Kasumi-1 (cell line): ENCODE results near the gene ZNF823.
"Not testable (repeated sequence)": the region's sequence is repeated elsewhere in the genome, so short reads cannot be mapped to it uniquely, and the experiment has no call there.

ENCODE experiments used
- DNase-seq, 2 experiments: peaks; one replicate each; lab custom pipeline; 2025; lab: John Stamatoyannopoulos, UW

The ZNF823 gene

GRCh38 chr19:11680689-11681302 lies 58.0 kb downstream of the ZNF823 start:
- no peak for DNase-seq

GRCh38 chr19:11678504-11678903 lies 60.2 kb downstream of the ZNF823 start:
- DNase-seq = no peak

DNA sequence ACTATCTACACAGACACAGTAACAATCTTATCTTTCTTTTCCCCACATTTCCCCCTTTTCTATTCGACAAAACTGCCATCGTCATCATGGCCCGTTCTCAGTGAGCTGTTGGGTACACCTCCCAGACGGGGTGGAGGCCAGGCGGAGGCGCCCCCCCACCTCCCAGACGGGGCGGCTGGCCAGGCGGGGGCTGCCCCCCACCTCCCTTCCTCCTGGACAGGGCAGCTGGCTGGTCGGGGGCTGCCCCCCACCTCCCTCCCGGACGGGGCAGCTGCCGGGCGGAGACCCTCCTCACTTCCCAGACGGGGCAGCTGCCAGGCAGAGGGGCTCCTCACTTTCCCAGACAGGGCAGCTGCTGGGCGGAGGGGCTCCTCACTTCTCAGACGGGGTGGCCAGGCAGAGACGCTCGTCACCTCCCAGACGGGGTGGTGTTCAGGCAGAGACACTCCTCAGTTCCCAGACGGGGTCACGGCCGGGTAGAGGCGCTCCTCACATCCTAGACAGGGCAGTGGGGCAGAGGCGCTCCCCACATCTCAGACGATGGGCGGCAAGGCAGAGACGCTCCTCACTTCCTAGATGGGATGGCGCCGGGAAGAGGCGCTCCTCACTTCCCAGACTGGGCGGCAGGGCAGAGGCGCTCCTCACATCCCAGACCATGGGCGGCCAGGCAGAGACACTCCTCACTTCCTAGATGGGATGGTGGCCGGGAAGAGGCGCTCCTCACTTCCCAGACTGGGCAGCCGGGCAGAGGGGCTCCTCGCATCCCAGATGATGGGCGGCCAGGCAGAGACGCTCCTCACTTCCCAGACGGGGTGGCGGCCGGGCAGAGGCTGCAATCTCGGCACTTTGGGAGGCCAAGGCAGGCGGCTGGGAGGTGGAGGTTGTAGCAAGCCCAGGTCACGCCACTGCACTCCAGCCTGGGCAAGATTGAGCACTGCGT lies 61.8 kb downstream of the ZNF823 start:
- DNase-seq = not testable (repeated sequence)

DNA sequence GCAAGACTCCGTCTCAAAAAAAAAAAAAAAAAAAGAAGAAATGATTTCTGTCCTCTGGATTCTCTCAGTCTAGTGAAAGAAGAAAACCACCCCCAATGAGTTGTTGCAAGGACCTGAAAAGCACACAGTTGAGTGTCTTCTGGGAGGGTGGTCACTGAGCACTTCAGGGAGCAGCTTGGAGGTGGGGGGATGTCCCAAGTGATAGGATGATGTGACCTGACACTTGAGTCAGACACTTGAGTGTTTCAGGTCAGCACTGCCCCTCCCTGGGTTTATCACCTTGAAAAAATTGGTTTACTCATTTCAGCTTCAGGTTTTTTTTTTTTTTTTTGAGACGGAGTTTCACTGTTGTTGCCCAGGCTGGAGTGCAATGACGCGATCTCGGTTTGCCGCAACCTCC lies 63.2 kb downstream of the ZNF823 start:
- no peak for DNase-seq

- DNase-seq = no peak
Measured at GRCh38 chr19:11674067-11674492, 64.7 kb downstream of the ZNF823 start.

DNA sequence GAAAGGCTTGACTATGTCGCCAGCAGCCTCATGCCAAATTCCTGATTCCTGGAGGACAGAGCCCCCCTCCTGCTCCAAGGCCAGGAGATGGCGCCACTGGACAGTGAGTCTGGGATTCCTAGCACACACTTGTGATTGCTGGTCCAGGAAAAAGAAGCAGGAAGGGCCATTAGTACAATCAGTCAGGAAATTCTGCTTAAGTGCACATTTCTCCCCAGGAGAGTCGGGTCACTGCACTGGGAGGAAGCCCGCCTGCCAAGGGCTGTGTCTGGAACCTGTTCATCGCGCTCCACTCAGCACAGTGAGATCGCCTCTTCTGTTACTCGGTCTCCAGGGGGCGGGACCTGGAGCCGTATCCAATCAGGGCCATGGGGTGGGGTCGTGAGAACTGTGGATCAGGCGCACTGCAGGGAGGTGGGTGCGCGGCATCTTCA lies 65.1 kb downstream of the ZNF823 start:
- no peak for DNase-seq
